Measurements from ENCODE around the gene HAS3.
"Not testable (repeated sequence)": the region's sequence is repeated elsewhere in the genome, so short reads cannot be mapped to it uniquely, and the experiment has no call there.

DNA sequence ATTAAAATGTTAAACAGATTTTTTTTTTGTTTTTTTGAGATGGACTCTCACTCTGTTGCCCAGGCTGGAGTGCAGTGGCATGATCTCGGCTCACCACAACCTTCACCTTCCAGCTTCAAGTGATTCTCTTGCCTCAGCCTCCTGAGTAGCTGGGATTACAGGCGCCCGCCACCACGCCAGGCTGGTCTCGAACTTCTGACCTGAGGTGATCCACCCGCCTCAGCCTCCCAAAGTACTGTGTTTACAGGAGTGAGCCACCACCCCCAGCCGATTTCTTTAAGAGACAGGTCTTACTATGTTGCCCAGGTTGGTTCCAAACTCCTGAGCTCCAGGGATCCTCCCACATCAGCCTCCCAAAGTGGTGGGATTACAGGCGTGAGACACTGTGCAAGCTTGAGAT lies 19.0 kb downstream of the HAS3 start:
- TF ChIP-seq, protein P1, sequence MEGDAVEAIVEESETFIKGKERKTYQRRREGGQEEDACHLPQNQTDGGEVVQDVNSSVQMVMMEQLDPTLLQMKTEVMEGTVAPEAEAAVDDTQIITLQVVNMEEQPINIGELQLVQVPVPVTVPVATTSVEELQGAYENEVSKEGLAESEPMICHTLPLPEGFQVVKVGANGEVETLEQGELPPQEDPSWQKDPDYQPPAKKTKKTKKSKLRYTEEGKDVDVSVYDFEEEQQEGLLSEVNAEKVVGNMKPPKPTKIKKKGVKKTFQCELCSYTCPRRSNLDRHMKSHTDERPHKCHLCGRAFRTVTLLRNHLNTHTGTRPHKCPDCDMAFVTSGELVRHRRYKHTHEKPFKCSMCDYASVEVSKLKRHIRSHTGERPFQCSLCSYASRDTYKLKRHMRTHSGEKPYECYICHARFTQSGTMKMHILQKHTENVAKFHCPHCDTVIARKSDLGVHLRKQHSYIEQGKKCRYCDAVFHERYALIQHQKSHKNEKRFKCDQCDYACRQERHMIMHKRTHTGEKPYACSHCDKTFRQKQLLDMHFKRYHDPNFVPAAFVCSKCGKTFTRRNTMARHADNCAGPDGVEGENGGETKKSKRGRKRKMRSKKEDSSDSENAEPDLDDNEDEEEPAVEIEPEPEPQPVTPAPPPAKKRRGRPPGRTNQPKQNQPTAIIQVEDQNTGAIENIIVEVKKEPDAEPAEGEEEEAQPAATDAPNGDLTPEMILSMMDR (IDR thresholded peaks at IDR 0.05) = not testable (repeated sequence)
- not testable (repeated sequence) for TF ChIP-seq POLR2A (IDR thresholded peaks at IDR 0.05)

All from upper lobe of left lung (tissue), 4 donors.